ENCODE data around the gene ANKFY1. TPM values are rescaled to one million over a fixed set of nuclear protein-coding genes. Genes with fewer than 3 reads are reported as not detected.
A peak's percentile ranks its signal among the peaks of the same experiment; 100 is the strongest.

ANKFY1 gene
- total and polyA plus RNA-seq, 7 donors: 6.0 to 68.0 (median 52.6) TPM

DNA sequence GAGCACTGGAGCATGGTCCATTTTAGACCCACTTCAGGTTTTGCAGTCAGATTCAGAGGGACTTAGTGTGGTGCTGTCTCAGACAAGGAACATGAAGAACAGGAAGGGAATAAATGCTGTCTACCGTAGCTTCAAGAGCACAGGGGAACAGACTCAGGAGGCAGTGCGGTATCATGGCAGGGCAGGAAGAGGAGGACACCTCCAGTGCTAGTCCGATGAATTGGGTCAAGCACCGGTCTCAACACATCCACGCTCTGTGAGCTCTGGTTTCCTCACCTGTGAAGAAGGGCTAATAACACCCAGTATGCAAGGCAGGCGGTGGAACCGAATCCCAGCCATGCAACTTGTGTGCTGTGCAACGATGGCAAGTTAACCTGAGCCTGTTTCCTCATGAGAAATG lies 3.6 kb upstream of the ANKFY1 start:
- DNase-seq: no peak
- intact Hi-C loops (cut with DNase I): no loop called here
- 92 to 97% methylated on average over 8 of the region's 8 CpGs for WGBS, 2 donors
- Histone ChIP-seq H3K27me3 (no peaks in the 10 kb centered on the region), H3K9me3 (no peaks in the 10 kb centered on the region), H3K27ac (no peak overlapping the region), H3K36me3 (peaks cover 0 to 28% (median 0%) of the 10 kb centered on the region in 4 donors), H3K4me3 (no peak overlapping the region), H3K4me1 (peaks cover 0 to 32% (median 29%) of the 10 kb centered on the region in 4 donors)
- TF ChIP-seq POLR2A (IDR thresholded peaks at IDR 0.05): no peak
- TF ChIP-seq EP300 (IDR thresholded peaks at IDR 0.05): no peak
- TF ChIP-seq, protein P1, sequence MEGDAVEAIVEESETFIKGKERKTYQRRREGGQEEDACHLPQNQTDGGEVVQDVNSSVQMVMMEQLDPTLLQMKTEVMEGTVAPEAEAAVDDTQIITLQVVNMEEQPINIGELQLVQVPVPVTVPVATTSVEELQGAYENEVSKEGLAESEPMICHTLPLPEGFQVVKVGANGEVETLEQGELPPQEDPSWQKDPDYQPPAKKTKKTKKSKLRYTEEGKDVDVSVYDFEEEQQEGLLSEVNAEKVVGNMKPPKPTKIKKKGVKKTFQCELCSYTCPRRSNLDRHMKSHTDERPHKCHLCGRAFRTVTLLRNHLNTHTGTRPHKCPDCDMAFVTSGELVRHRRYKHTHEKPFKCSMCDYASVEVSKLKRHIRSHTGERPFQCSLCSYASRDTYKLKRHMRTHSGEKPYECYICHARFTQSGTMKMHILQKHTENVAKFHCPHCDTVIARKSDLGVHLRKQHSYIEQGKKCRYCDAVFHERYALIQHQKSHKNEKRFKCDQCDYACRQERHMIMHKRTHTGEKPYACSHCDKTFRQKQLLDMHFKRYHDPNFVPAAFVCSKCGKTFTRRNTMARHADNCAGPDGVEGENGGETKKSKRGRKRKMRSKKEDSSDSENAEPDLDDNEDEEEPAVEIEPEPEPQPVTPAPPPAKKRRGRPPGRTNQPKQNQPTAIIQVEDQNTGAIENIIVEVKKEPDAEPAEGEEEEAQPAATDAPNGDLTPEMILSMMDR (IDR thresholded peaks at IDR 0.05): no peak
- no peak for TF ChIP-seq POLR2AphosphoS5 (IDR thresholded peaks at IDR 0.05)

DNA sequence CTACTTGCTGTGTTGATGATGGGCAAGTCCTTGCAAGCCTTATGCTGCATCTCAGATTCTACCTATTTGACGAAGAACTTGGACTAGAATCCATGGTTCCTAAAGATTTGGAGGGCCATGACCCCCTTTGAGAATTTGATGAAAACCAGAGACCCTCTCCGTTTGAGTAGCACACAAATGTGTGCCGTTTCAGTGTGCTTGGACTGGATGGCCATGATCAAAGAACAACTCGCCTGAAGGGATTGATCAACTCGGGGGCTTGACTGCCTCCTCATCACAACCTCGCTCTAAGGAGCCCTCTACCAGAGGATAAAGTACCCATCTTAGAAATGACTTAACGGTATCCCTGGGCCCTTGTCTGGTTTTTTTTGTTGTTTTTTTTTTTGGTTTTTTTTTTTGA lies 2.8 kb upstream of the ANKFY1 start:
- intact Hi-C loops (cut with DNase I): no loop called here
- H3K36me3 ChIP-seq: peaks cover 0 to 23% (median 0%) of the 10 kb centered on the region in 4 donors
- DNase-seq: no peak
- no peak overlapping the region for H3K27ac ChIP-seq
- no peaks in the 10 kb centered on the region for H3K27me3 ChIP-seq
- H3K4me3 ChIP-seq: no peak overlapping the region
- TF ChIP-seq EP300 (IDR thresholded peaks at IDR 0.05) (no peak), POLR2A (IDR thresholded peaks at IDR 0.05) (no peak)
- TF ChIP-seq, protein P1 (IDR thresholded peaks at IDR 0.05): no peak
- WGBS, 2 donors: 79 to 83% methylated on average over 7 of the region's 7 CpGs
- no peaks in the 10 kb centered on the region for H3K9me3 ChIP-seq
- H3K4me1 ChIP-seq: peaks cover 0 to 39% (median 37%) of the 10 kb centered on the region in 4 donors

DNA sequence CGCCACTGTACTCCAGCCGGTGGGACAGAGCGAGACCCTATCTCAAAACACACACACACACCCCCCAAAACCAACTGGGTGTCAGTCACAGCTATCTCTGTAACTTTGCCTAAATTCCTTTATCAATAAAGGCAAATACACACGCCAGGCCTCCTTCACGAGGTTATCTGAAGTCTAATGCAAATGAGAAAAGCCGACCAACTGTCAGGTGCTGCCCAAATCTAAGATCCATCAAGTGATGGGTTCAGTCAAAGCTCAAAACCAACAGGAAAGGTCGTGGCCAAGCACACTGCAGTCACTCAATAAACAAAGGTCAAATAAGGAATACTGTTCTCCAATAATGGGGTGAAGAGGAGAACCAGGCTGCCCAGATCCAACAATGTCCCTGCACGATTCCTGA lies 1.1 kb downstream of the ANKFY1 start:
- WGBS, 2 donors: 48 to 56% methylated on average over 8 of the region's 8 CpGs

DNA sequence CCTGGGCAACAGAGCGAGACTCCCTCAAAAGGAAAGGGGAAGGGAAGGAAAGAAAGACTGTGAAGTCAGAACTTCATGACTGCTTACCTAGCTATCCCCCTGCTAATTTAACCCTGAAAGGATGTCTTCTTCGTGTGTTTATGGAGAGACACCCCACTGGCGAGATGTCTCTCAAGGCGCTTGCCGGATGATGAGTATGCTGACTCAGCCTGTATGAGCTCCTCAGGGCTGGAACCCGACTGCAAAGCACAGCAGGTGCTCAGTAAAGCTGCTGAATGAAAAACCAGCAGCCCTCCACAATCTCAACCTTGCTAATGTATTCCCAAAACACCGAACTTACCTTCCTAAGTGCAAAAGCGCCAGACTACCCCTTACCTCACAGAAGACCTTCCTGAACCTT lies 2.3 kb downstream of the ANKFY1 start:
- no peaks in the 10 kb centered on the region for H3K27me3 ChIP-seq
- H3K27ac ChIP-seq: peak overlapping the region in 3 of 4 donors; percentile 93 to 96 (median 95)
- 94 to 96% methylated on average over 8 of the region's 8 CpGs for WGBS, 2 donors
- intact Hi-C loops (cut with DNase I): loop anchor here (5.0 kb wide), 3 partner anchors 41 to 151 kb away; partner anchors contain the start of gene UBE2G1
- H3K36me3 ChIP-seq: peaks cover 0 to 25% (median 3%) of the 10 kb centered on the region in 4 donors
- TF ChIP-seq EP300 (IDR thresholded peaks at IDR 0.05) (no peak), POLR2A (IDR thresholded peaks at IDR 0.05) (no peak), POLR2AphosphoS5 (IDR thresholded peaks at IDR 0.05) (no peak)
- TF ChIP-seq, protein P1 (IDR thresholded peaks at IDR 0.05): no peak
- H3K9me3 ChIP-seq: peaks cover 0 to 11% (median 5%) of the 10 kb centered on the region in 4 donors
- H3K4me1 ChIP-seq: peaks cover 0 to 33% (median 32%) of the 10 kb centered on the region in 4 donors
- H3K4me3 ChIP-seq: peak overlapping the region in 1 of 4 donors; percentile 100
- DNase-seq: no peak

More for the DNA sequence above, 1.1 kb downstream of the ANKFY1 start:
- Histone ChIP-seq H3K4me1 (peaks cover 0 to 33% (median 29%) of the 10 kb centered on the region in 4 donors), H3K9me3 (peaks cover 0 to 11% (median 5%) of the 10 kb centered on the region in 4 donors), H3K36me3 (peaks cover 0 to 31% (median 3%) of the 10 kb centered on the region in 4 donors), H3K27me3 (no peaks in the 10 kb centered on the region), H3K27ac (peak overlapping the region; percentile 87 to 96 (median 94)), H3K4me3 (peak overlapping the region; percentile 93 to 100 (median 99))
- TF ChIP-seq, protein P1 (IDR thresholded peaks at IDR 0.05): no peak
- no peak for TF ChIP-seq EP300 (IDR thresholded peaks at IDR 0.05)
- TF ChIP-seq POLR2AphosphoS5 (IDR thresholded peaks at IDR 0.05): peak in 1 of 4 donors; percentile 4
- no peak for TF ChIP-seq POLR2A (IDR thresholded peaks at IDR 0.05)
- DNase-seq: no peak
- intact Hi-C loops (cut with DNase I): loop anchor here (2.0 to 5.0 kb wide), 4 partner anchors 40 to 150 kb away; partner anchors contain the start of gene UBE2G1
